G401 (cell line): ENCODE measurements around the gene NOTO. TPM values are rescaled to one million over a fixed set of nuclear protein-coding genes. Genes with fewer than 3 reads are reported as not detected.
"Not testable (repeated sequence)": the region's sequence is repeated elsewhere in the genome, so short reads cannot be mapped to it uniquely, and the experiment has no call there.

Experiments used
- DNase-seq: peaks from one replicate; pipeline ENCODE4 v3.0.0-alpha.2; 2015; ENCODE audit warnings: low spot score
- in situ Hi-C: cut with HindIII; loops from 2 replicates; pipeline ENCODE4 v1.10.0; 2016; ENCODE audit warnings: low sequenced_read_pairs, mixed read lengths
- total RNA-seq: library from RNA; depleted of rRNA; stranded (reverse); fragments of >200 nt; shearing (Covaris generic); gene quantifications from 2 replicates; pipeline ENCODE4 v1.2.3, GENCODE V29; 2014; rRNA removed

NOTO gene
- total RNA-seq, result not detected in 2 replicates

DNA sequence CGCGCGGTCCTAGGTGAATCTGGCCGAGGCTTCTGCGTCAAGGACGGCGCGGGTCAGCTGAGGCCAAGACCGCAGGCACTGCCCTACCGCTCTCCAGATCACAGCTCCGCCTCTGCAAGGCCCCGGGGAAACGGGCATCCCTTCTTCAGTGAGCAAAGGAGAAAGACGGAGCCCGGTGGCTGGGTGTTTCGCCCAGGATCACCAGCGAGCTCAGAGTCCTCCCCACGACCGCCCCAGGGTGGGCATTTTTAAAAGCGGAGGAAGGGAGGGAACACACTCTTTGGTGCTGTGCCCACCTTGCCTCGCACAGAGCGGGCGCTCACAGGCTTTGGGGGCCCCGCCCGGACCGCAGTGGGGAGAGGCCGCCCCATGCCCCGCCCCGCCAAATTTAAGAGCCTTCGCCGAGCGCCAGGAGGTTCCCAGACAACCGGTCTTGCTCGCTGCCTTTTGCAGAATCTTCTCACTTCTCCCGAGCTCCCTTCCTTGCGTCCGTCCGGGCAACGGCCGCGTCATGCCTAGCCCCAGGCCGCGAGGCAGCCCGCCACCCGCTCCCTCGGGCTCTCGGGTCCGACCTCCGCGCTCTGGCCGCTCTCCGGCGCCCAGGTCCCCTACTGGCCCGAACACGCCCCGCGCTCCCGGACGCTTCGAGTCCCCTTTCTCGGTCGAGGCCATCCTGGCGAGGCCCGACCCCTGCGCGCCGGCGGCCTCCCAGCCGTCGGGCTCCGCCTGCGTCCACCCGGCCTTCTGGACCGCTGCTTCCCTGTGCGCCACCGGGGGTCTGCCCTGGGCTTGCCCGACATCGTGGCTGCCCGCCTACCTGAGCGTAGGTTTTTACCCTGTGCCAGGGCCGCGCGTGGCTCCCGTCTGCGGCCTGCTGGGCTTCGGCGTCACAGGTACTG, at the start of gene NOTO:
TSS of gene NOTO (plus strand) at position 419 of the 899 bp plus-strand sequence. CDS start at position 512, 93 bp downstream.
- in situ Hi-C loops, result no loop called here
- DNase-seq, result peak; percentile 39

DNA sequence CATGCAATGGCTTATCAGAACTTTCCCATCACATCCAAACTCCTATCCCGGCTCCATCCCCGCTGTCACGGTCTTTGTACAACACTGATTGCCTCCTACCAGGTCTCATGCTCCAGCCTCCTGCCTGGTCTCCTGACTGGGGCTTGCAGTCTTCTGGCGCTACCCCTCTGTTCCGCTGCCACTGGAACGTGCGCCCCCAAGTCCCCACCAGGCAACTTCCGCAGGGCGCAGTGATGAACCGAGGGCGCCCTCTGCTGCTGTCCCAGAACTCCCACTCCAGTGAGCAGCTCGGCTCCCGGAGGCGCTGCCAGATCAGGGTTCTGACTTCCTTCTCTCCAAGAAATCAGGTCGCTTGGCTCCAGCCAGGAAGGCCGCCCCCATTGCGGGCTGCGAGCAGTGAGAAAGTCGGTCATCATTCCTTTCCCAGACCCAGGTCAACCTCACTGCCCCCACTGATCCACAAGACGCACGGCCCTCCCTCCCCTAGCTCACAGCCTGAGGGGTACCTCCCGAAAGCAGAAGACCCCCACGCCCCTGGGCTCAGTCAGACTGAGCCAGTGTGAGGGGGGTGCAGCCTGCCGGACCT, 45.7 kb upstream of the NOTO start:
- in situ Hi-C loops, result no loop called here

GRCh38 chr2:73162856-73163391, 39.5 kb upstream of the NOTO start:
- in situ Hi-C loops, result no loop called here
- DNase-seq, result no peak

More for the DNA sequence above, 45.7 kb upstream of the NOTO start:
- peak; percentile 69 for DNase-seq

GRCh38 chr2:73163483-73164367, 38.6 kb upstream of the NOTO start:
- peak; percentile 81 for DNase-seq
- in situ Hi-C loops, result no loop called here

DNA sequence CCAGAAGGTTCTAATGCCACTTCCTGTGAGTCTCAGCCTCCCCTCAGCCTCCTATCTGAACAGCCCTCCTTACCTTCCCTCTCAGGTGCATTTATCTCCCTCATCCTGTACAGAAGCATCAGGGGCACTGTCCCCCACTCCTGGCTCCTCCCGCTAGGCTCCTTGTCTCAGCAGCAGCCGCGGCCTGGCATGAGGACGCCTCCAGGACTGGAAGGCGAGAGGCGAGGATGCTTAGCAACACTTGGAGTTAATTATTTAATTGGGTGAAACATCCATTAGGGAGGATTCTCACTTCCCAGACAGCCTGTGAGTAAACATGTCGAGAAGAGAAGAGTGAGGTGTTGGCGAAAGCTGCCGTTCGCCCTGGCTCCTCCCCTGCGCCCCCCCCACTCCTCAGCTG, 36.4 kb upstream of the NOTO start:
- DNase-seq, in situ Hi-C loops: not testable (repeated sequence)

DNA sequence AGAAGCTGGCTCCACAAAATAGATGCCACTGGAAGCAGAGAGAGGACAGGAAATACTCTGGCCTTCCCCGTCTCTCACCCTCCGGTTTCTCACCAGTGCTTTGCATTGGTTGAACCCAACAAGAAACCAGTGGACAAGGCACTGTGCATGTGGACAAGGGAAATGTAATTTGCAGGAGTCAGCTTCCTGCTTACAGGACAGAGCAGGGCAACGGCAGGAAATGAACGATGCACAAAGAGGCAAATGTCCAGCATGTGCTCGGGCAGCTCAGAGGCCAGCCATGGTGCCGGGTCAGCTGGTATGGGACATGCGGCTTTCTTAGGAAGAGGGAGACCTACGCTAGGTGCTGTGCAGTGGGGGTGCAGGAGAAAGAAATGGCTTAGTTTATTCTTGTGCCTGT, 35.6 kb upstream of the NOTO start:
- DNase-seq, in situ Hi-C loops: not testable (repeated sequence)

GRCh38 chr2:73168348-73168747, 34.0 kb upstream of the NOTO start:
- DNase-seq, in situ Hi-C loops: not testable (repeated sequence)

DNA sequence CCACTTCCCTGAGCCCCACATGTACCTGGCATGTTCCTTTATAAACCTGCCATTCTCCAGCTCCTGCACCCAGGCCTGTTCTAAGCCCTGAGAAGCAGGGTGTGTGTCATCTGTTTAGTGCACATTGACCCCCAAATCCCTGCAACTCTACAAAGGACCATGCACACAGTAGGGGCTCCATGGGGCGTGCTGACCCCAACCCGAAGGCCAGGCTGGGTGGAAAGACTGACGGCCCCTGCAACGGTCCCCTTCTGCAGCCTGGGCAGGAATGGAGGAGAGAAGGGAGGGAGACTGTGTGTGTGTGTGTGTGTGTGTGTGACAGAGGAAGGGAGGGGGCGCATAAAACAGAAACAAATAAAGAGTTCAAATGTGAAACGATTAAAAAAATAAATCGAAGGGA, 32.0 kb upstream of the NOTO start:
- in situ Hi-C loops, DNase-seq: not testable (repeated sequence)

- in situ Hi-C loops, result no loop called here
- DNase-seq, result no peak
Observed at GRCh38 chr2:73172963-73173362, 29.4 kb upstream of the NOTO start.

GRCh38 chr2:73173781-73174180, 28.6 kb upstream of the NOTO start:
- in situ Hi-C loops, result no loop called here

GRCh38 chr2:73174244-73174643, 28.1 kb upstream of the NOTO start:
- in situ Hi-C loops, result no loop called here
- DNase-seq, result no peak

More at GRCh38 chr2:73173781-73174180, 28.6 kb upstream of the NOTO start:
- no peak for DNase-seq

- in situ Hi-C loops, result no loop called here
- DNase-seq, result peak; percentile 4
Observed at GRCh38 chr2:73174941-73175662, 27.3 kb upstream of the NOTO start.

DNA sequence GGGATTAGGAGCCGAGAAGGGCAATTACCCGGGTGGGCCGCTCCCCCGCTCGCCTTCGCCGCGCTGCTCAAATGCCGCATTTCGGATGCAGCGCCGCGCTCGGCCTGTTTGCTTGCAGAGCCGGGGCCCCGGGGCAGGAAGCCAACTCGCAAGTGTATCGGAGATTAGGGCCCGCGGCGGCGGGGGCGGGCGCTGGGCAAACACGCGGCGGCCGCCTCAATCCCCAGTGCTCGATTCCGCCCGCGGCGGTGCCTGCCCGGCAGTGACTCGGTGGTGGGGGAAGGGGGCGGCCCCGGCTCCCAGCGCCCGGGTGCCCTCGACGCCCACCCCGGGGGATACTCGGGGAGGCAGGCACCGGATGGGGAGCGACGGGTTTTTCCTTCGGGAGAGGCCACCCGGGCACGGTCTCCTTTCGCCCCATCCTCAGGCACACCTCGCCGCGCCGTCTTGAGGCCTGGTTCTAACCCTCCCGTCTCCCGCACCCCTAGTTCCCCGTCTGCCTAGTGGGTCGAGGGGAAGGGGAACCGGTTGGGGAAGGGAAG, 26.6 kb upstream of the NOTO start:
- in situ Hi-C loops, result no loop called here
- DNase-seq, result peak; percentile 51

- in situ Hi-C loops, result no loop called here
- peak; percentile 10 for DNase-seq
Observed at GRCh38 chr2:73176205-73176880, 26.0 kb upstream of the NOTO start.

GRCh38 chr2:73176881-73177644, 25.3 kb upstream of the NOTO start:
- in situ Hi-C loops, result no loop called here

DNA sequence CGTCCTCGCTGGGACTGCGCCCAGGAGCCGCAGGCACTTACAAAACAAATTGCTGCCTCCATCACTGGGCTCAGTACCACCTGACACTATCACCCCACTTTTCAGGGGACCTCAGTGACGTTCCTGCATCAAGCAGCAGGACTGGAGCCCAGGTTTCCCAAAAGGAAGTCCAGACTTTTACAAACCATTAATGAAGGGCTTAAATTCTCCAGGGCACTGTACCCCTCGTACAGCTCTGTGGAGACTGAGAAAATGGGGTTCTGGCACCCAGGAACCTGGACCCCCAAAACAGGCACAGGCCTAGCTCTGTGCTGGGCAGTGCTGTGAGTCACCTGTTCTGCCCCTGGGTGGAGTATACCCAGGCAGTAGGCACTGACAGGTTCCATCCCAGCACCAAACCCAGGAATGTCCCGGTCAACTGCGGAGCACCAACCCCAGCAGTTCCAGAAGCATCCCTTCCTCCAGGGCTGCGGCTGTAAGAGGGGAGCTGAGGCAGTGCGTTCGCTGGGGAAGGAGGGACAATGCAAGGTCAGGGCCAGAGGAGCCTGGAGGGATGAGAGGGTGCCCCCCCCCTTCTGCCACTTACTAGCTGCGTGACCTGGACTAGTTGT, 24.6 kb upstream of the NOTO start:
- peak; percentile 34 for DNase-seq

More at GRCh38 chr2:73176881-73177644, 25.3 kb upstream of the NOTO start:
- peak; percentile 85 for DNase-seq

GRCh38 chr2:73185965-73186364, 16.4 kb upstream of the NOTO start:
- in situ Hi-C loops, result no loop called here
- DNase-seq, result no peak

More for the DNA sequence above, 24.6 kb upstream of the NOTO start:
- in situ Hi-C loops, result no loop called here
